GM19351 (cell line): Measurements from ENCODE around the gene ASMTL.

Source experiments
- ATAC-seq: cut with Tn5 transposase; IDR thresholded peaks from one replicate; pipeline ENCODE4 v1.9.1; 2021; ENCODE audit warnings: mild to moderate bottlenecking, moderate library complexity; ENCODE audit not compliant: unreplicated experiment

The ASMTL gene

DNA sequence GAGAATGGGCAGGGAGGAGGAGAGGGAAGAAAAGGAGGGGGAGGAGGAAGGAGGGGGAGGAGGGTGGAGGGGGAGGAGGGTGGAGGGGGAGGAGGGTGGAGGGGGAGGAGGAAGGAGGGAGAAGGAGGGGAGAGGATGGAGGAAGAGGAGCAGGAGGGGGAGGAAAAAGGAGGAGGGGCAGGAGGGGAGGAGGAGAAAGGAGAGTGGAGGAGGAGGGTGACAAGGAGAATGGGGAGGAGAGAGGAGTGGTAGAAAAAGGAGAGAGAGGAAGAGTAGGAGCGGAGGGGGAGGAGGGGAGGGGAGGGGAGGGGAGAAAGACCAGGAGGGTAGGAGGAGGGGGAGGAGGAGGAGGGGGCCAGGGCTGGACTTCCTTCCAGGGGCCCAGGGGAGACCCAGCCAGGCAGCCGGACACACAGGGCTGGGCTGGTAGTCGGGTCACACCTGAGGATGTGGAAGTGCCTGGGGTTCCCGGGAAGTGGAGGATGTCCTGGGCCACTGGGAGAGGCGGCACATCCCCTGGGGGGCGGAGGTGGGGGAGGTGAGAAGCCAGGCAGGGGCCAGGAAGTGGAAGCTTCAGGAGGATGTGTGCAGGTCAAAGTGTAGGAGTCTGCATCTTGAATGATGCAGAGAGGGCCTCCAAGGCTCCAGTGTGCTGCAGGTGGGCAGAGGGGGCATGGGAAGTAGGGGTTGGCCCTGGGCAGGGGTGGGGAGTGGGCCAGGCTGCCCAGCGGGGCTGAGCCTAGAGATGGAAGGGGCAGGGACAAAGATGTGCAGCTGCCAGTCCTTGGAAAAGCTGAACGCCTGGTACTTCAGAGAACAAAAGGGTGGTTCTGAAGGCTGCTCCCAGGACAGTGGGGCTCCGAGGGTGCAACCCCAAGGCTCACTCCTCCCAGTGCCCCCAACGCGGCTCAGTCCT, 97.3 kb downstream of the ASMTL start:
- no peak for ATAC-seq

DNA sequence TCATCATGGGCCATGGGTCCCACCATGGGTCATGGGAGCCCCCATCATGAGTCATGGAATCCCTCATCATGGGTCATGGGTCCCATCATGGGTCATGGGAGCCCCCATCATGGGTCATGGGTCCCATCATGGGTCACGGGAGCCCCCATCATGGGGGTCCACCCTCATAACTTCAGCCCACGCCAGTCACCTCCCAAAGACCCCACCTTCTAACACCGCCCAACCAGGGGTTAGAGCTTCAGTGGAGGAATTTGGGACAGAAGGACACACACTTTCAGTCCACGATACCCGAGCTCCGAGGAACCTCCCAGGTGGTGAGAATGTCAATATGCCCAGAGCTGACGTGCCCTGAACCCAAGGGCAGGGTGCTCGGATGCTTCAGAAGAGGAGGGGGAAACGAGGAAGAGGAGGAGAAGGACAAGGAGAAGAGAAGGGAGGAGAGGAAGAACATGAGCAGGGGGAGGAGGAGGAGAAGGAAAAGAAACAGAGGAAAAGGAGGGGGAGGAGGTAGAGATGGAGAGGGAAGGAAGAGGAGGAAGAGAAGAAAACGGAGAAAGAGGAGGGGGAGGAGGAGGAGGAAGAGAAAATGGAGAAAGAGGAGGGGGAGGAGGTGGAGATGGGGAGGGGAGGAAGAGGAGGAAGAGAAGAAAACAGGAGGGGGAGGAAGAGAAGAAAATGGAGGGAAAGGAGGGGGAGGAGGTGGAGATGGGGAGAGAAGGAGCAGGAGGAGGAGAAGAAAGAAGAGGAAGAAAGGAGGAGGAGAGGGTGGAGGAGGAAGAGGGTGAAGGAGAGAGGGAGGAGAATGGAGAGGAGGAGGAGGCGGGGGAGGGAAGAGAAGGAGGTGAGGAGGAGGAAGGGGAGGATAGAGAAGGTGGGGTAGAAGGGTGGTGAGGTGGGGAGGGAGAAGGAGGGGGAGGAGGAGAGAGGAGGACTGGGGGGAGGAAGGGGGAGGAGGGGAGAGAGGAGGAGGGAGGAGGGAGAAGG, 98.4 kb downstream of the ASMTL start:
- ATAC-seq: no peak
